Transverse colon (tissue), 4 donors: ENCODE results near the gene TM6SF1. TPM values are rescaled to one million over a fixed set of nuclear protein-coding genes. Genes with fewer than 3 reads are reported as not detected.

ENCODE experiments used
- DNase-seq: peaks from one replicate; pipeline ENCODE4 v3.0.0-alpha.2; 2019
- H3K27ac ChIP-seq, 4 donors: fragments of 200-600 bp; sonication (generic); 2 replicates each; pipeline ENCODE4 v1.5.1; 2016 to 2018; ENCODE audit warnings: inconsistent platforms in 4 of 4
- H3K27me3 ChIP-seq: fragments of 200-600 bp; sonication (generic); 2 replicates; pipeline ENCODE4 v1.5.1; 2017; ENCODE audit warnings: inconsistent platforms
- H3K36me3 ChIP-seq, 4 donors: fragments of 200-600 bp; sonication (generic); 2 replicates each; pipeline ENCODE4 v1.5.1; 2017 to 2019; ENCODE audit warnings: inconsistent platforms in 4 of 4
- H3K4me1 ChIP-seq, 4 donors: fragments of 200-600 bp; sonication (generic); 2 replicates each; pipeline ENCODE4 v1.5.1; 2017 to 2020; ENCODE audit warnings: inconsistent platforms in 4 of 4
- H3K4me3 ChIP-seq, 4 donors: fragments of 200-600 bp; sonication (generic); 1 replicate in 1 of 4; 2 replicates in 3 of 4; pipeline versions ENCODE4 v1.5.1 to v1.6.1; 2017 to 2019; ENCODE audit warnings: inconsistent platforms in 4 of 4
- H3K9me3 ChIP-seq, 2 donors: fragments of 200-600 bp; sonication (generic); 2 replicates each; pipeline ENCODE4 v1.5.1; 2017 to 2019; ENCODE audit warnings: inconsistent platforms in 2 of 2
- EP300 ChIP-seq: sonication (generic); formaldehyde crosslinking; IDR thresholded peaks from one replicate; pipeline ENCODE4 v1.6.1; 2017; ENCODE audit warnings: antibody characterized with exemption, low read depth
- POLR2A ChIP-seq: fragments of 450-650 bp; IDR thresholded peaks from one replicate; pipeline ENCODE4 v1.6.1; 2016; ENCODE audit warnings: antibody characterized with exemption, mild to moderate bottlenecking, moderate library complexity
- POLR2AphosphoS5 ChIP-seq, 3 donors: sonication (generic); formaldehyde crosslinking; IDR thresholded peaks; one replicate each; pipeline ENCODE4 v1.6.1; 2016; ENCODE audit warnings: antibody characterized with exemption in 3 of 3
- WGBS, 2 donors: methylation state at CpG; one replicate each; pipeline ENCODE4 v1.1.5; 2018; ENCODE audit warnings: low coverage in 1 of 2; 5-methylcytosine and 5-hydroxymethylcytosine counted together
- in situ Hi-C, 4 donors: fragments of 200-750 bp; cut with MboI; loops; one replicate each; pipeline versions ENCODE4 v1.15.0 to v1.15.1; 2017; ENCODE audit warnings: low sequenced_read_pairs in 3 of 4, low pct_ligation_motif_present in 1 of 4, low pct_unique_long_range_greater_than_20kb in 1 of 4
- intact Hi-C: fragments of 100-400 bp; cut with DNase I; formaldehyde crosslinking; loops from one replicate; pipeline ENCODE4 v1.15.1; 2023; ENCODE audit warnings: low total_unique reads
- total RNA-seq, 4 donors: library from RNA; depleted of rRNA; stranded (reverse); fragments of >200 nt; gene quantifications; one replicate each; pipeline ENCODE4 v1.1.0, GENCODE V29; 2016
- TF ChIP-seq, protein P1 (sequence below), 5 experiments: fragments of 200-600 bp in 3 of 5; fragments of 450-650 bp in 2 of 5; sonication (generic) in 3 of 5; IDR thresholded peaks; 1 replicate in 2 of 5; 2 replicates in 3 of 5; pipeline ENCODE4 v1.5.1; 2016 to 2017; ENCODE audit warnings: antibody characterized with exemption in 5 of 5, inconsistent platforms in 3 of 5, mild to moderate bottlenecking in 2 of 5, moderate library complexity in 1 of 5

TM6SF1 gene
- total RNA-seq, 4 donors from 2014 or later, result 0.96 to 1.7 TPM; not detected in 2

- no peak for TF ChIP-seq POLR2A
- no peak for TF ChIP-seq EP300
- TF ChIP-seq POLR2AphosphoS5 (IDR thresholded peaks at IDR 0.05), result no peak
- TF ChIP-seq, protein P1, sequence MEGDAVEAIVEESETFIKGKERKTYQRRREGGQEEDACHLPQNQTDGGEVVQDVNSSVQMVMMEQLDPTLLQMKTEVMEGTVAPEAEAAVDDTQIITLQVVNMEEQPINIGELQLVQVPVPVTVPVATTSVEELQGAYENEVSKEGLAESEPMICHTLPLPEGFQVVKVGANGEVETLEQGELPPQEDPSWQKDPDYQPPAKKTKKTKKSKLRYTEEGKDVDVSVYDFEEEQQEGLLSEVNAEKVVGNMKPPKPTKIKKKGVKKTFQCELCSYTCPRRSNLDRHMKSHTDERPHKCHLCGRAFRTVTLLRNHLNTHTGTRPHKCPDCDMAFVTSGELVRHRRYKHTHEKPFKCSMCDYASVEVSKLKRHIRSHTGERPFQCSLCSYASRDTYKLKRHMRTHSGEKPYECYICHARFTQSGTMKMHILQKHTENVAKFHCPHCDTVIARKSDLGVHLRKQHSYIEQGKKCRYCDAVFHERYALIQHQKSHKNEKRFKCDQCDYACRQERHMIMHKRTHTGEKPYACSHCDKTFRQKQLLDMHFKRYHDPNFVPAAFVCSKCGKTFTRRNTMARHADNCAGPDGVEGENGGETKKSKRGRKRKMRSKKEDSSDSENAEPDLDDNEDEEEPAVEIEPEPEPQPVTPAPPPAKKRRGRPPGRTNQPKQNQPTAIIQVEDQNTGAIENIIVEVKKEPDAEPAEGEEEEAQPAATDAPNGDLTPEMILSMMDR (IDR thresholded peaks at IDR 0.05), result no peak
- WGBS, 2 donors, result 92 to 96% methylated on average over 3 of the region's 3 CpGs
These were observed 53.3 kb downstream of the TM6SF1 start for GRCh38 chr15:83160741-83161140.

GRCh38 chr15:83163032-83163431 lies 55.6 kb downstream of the TM6SF1 start:
- in situ Hi-C loops, result no loop called here
- intact Hi-C loops, result no loop called here
- Histone ChIP-seq H3K4me3 (no peak overlapping the region), H3K27me3 (no peaks in the 10 kb centered on the region), H3K36me3 (no peaks in the 10 kb centered on the region), H3K27ac (no peak overlapping the region), H3K4me1 (no peaks in the 10 kb centered on the region), H3K9me3 (peaks cover 0 to 10% of the 10 kb centered on the region in 2 donors)
- DNase-seq, result no peak
- WGBS, 2 donors, result 81 to 95% methylated on average over 4 of the region's 4 CpGs
- TF ChIP-seq EP300 (no peak), POLR2AphosphoS5 (IDR thresholded peaks at IDR 0.05) (no peak), POLR2A (no peak)
- TF ChIP-seq, protein P1 (IDR thresholded peaks at IDR 0.05), result no peak

More at GRCh38 chr15:83160741-83161140, 53.3 kb downstream of the TM6SF1 start:
- intact Hi-C loops (no loop called here), in situ Hi-C loops (no loop called here)
- Histone ChIP-seq H3K9me3 (no peaks in the 10 kb centered on the region), H3K4me1 (no peaks in the 10 kb centered on the region), H3K27me3 (no peaks in the 10 kb centered on the region), H3K27ac (no peak overlapping the region), H3K4me3 (no peak overlapping the region), H3K36me3 (no peaks in the 10 kb centered on the region)
- no peak for DNase-seq

DNA sequence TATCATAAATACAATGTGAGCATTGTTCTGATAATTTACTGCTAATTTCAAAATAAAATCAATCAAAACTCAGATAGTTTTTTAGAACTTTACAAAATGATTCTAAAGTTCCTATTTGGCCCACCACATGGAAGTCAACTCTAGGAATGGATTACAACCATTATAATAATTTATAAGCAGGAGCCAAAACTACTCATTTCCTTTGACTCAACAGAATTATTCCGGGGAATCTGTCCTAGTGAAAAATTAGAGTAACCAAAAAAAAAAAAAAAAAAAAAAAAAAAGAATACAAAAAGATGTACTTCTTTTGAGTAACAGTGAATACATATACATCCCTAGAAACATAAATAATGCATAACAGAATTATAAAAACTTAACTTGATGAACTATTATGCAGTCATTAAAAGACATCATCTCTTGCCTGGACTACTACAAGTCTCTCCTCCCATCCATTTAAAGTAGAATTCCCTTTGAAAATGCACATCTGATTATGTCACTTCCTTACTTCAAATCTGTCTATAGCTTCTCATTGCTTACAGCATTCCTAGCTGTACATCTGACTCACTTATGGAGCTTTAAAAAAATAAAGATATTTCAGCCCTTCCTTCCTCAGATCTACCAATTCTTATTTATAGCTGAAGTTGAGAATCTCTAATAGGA lies 56.8 kb downstream of the TM6SF1 start:
- in situ Hi-C loops, result no loop called here
- Histone ChIP-seq H3K4me1 (no peaks in the 10 kb centered on the region), H3K9me3 (peaks cover 0 to 10% of the 10 kb centered on the region in 2 donors), H3K36me3 (no peaks in the 10 kb centered on the region), H3K27ac (no peak overlapping the region), H3K4me3 (no peak overlapping the region), H3K27me3 (no peaks in the 10 kb centered on the region)
- WGBS, 2 donors, result 71 to 77% methylated on average over 1 of the region's 1 CpG
- intact Hi-C loops, result no loop called here
- TF ChIP-seq EP300 (no peak), POLR2AphosphoS5 (IDR thresholded peaks at IDR 0.05) (no peak), POLR2A (no peak)
- TF ChIP-seq, protein P1 (IDR thresholded peaks at IDR 0.05), result no peak
- DNase-seq, result no peak

- H3K27me3 ChIP-seq, result no peaks in the 10 kb centered on the region
- intact Hi-C loops, result no loop called here
- H3K9me3 ChIP-seq, result peaks cover 0 to 10% of the 10 kb centered on the region in 2 donors
- WGBS, 2 donors, result 78 to 85% methylated on average over 3 to 4 of the region's 4 CpGs
- no peaks in the 10 kb centered on the region for H3K36me3 ChIP-seq
- in situ Hi-C loops, result no loop called here
- TF ChIP-seq POLR2A, result no peak
- no peak for TF ChIP-seq EP300
- TF ChIP-seq POLR2AphosphoS5 (IDR thresholded peaks at IDR 0.05), result no peak
- TF ChIP-seq, protein P1 (IDR thresholded peaks at IDR 0.05), result no peak
- H3K27ac ChIP-seq, result no peak overlapping the region
- no peaks in the 10 kb centered on the region for H3K4me1 ChIP-seq
- no peak overlapping the region for H3K4me3 ChIP-seq
- no peak for DNase-seq
These were observed 57.4 kb downstream of the TM6SF1 start for GRCh38 chr15:83164771-83165404.
